GM21526 (cell line): ENCODE measurements around the gene PLEKHB1.

Experiments used
- ATAC-seq: cut with Tn5 transposase; IDR thresholded peaks from one replicate; pipeline ENCODE4 v1.9.1; 2021; ENCODE audit warnings: moderate library complexity; ENCODE audit not compliant: unreplicated experiment, low FRiP score

The PLEKHB1 gene

DNA sequence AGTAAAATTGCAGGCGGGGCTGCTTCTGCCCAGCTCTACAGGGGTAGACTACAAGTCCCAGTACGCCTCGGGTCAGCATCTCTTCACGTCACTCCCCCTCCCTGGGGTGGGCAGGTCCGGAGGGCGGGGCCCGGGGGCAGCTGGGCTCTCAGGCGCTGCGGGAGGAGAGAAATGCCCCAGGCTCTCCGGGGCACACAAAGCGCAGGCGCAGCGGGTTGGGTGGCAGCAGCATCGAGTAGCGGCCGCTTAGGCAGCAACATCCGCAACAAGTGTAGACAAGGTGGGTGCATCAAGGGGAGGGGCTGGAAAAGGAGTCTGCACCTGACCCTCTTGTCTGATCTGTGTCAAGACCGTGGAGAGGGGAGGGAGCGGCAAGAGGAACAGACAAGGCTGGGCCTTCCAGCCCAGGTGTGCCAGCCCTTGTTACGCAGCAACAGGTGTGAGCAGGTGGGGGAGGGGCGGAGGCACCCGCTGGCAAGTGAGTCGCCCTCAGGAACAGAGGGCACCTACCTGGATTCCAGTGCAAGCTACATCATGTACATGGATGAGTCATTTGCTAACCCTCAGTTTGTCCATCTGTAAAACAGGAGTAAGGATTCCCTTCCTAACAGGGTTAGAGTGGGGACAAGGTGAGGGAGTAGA is 1.2 kb downstream of the PLEKHB1 start:
- ATAC-seq: no peak

- ATAC-seq: no peak
Measured at GRCh38 chr11:73648121-73648520, 1.7 kb downstream of the PLEKHB1 start.

- ATAC-seq: no peak
Measured at GRCh38 chr11:73648571-73649046, 2.2 kb downstream of the PLEKHB1 start.

GRCh38 chr11:73649206-73649605 is 2.8 kb downstream of the PLEKHB1 start:
- no peak for ATAC-seq

- ATAC-seq: no peak
Measured at GRCh38 chr11:73650400-73650799, 4.0 kb downstream of the PLEKHB1 start.

- no peak for ATAC-seq
Measured at GRCh38 chr11:73651252-73651651, 4.9 kb downstream of the PLEKHB1 start.

- no peak for ATAC-seq
Measured at GRCh38 chr11:73651661-73652045, 5.3 kb downstream of the PLEKHB1 start.

- no peak for ATAC-seq
Measured at GRCh38 chr11:73652046-73652730, 5.8 kb downstream of the PLEKHB1 start.

DNA sequence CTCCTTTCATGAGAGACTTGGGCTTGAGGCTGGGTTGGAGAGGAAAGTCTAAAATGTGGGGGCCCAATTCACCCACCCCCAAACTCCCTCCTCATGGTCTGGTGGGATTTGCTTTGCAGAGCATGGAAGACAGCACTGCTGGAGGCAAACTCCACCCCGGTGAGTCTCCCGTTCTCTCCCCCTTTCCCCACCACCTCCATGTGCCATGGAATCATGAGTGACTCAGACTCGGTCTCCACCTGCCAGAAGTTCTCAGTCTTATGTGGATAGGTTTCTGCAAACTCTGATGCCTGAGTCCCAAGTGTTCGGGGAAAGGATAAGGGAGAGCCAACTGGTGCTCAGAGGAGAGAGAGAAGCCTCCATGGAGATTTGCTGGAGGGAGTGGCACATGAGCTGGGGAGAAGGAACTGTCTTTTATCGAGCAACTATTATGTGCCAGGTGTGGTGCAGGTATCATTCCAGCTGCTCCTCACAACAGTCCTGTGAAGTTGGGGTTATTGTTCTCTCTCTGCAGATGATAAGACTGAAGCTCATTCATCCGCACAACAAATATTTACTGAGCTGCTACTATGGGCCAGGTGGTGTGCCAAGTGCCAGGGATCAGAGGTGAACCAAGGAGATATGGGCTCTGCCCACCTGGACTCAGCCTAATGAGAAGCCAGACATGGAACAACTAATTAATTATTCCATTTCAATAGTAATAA is 6.6 kb downstream of the PLEKHB1 start:
- ATAC-seq: no peak

DNA sequence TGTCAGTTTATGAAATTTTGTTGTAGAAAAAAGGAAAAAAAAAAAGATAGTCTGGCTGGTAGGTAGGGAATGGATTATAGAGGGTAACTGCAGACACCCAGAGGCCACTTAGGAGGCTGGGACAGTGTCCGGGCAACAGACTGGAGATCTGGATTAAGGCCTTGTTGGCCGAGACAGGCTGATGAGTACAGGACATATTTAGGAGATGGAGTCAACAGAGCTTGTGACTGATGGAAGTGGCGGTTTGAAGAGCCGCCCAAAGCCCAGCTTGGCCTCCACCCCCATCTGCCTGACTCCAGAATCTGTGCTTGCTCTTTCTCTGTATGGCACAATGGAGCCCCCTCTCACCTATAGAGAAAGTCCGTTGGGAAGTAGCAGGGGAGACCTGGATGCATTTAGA is 7.6 kb downstream of the PLEKHB1 start:
- no peak for ATAC-seq

GRCh38 chr11:73654482-73655021 is 8.2 kb downstream of the PLEKHB1 start:
- ATAC-seq: no peak

DNA sequence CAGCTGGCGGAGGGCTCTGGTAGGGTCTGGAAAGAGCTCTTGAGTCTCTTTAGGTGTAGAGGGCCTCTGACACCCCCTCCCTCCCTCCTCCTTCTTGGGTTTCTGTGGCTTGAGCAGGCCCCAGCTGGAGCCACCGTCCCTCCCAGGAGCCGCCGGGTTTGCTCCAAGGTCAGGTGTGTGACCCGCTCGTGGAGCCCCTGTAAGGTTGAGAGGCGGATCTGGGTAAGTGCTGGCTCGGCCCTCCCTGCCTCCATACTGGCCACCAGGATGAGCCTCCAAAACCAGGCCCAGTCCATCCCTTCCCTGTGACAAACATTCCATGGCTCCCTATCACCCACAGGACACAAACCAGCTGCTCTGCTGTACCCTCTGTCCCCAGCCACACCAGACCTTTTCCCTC is 9.3 kb downstream of the PLEKHB1 start:
- ATAC-seq: no peak

DNA sequence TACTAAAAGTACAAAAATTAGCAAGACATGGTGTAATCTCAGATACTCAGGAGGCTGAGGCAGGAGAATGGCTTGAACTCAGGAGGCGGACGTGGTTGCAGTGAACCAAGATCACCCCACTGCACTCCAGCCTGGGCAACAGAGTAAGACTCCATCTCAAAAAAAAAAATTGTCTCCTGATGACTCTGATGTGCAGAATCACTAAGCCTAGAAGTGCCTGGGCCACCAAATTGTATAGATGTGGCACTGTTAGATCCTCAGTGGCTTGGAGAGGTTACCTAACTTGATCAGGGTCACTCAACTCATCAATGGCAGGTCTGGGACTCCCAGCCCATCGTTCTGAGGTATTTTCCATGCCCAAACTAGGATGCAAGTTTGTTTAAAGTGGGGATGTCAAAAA is 10.6 kb downstream of the PLEKHB1 start:
- ATAC-seq: no peak

- ATAC-seq: no peak
Measured at GRCh38 chr11:73659961-73660360, 13.6 kb downstream of the PLEKHB1 start.

DNA sequence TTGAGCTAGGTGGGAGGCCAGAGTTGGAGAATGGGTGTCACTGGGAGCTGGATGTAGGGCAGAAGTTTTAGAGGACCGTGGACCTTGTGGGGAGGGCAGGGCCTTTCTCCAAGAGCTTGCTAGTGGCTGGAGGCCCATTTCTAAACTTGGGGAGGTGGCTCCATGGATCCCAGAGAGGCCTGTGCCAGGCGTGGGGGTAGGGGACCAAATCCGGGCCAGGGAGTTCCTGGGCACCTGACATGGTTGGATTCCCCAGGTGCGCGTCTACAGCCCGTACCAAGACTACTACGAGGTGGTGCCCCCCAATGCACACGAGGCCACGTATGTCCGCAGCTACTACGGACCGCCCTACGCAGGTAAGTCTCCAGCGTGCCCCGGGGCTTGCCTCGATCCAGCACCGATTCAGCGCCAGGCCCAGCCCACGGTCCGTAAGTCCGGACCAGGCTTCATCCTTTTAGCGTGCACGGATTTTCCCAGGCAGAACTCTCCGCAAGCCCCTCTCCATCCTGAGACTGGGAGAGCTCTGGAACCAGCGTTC is 14.2 kb downstream of the PLEKHB1 start:
- ATAC-seq: peak; percentile 24

GRCh38 chr11:73661035-73661628 is 14.8 kb downstream of the PLEKHB1 start:
- ATAC-seq: peak; percentile 72

DNA sequence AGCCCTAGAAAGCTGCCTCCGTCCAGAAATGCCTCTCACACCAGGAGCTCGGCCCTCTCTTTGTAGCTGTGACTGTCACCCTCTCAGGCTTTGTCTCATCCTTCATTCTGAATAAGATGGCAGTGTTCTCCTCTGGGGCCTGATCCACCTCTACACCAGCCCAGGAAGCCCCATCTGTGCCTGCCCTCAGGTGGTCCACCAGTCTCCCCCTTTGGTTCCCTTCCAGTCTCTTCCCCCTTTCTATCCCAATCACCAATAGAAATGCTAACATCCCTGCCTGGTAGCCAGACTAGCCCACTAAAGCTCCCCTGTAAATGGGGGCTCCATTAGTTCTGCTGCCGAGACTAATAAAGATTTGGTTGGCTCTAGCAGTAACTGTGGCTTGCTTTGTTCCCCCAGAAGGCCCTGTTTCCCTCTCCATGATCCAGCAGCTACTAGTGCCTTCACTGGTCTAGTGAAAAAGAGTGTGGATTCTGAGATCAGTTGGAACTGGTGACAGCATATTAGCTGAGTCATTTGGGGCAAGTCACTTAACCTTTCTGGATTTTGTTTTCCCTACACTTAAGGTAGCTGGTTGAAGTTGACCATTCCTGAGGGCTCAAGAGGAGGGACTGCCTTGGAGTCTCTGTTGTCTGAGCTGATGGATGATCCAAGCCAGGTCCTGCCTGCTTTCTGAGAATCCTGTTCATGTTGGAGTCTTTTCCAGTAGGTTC is 16.2 kb downstream of the PLEKHB1 start:
- no peak for ATAC-seq

DNA sequence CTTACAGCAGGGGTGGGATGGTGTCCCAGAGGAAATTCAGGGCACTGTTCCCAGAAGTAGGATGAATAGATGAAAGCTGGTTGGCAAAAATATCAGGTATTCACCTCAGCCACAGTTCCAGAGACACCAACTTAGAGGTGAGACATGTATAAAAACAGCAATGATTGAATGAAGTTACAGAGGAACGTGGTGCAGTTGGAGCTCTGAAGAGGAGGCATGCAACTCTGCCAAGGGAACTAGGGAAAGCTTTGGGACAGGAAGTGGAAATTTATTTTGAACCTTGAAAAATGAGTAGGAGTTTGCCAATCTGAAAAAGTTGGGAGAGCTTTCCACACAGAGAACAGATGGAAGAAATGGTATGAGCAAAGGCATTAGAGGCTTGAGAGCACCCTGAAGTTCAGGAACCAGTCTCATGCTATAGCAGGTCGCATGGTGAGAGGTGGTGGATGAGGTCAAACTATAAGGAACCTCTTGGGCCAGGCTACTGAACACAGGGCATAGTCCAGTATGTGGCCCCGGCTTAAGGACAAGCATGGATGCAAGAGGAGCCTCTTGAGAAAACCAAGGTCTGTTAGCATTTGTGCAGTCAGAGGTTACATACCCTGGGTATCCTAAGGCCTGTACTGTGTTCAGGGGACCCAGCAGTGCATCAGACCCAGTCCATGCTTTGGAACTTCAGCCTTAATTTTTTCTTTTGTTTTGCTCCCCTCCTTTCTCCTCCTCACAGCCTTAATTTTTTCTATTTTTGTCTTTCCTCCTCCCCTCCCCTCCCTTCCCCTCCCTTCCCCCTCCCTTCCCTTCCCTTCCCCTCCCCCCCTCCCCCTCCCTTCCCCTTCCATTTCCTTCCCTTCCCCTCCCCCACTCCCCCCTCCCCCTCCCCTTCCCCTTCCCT is 17.5 kb downstream of the PLEKHB1 start:
- no peak for ATAC-seq

DNA sequence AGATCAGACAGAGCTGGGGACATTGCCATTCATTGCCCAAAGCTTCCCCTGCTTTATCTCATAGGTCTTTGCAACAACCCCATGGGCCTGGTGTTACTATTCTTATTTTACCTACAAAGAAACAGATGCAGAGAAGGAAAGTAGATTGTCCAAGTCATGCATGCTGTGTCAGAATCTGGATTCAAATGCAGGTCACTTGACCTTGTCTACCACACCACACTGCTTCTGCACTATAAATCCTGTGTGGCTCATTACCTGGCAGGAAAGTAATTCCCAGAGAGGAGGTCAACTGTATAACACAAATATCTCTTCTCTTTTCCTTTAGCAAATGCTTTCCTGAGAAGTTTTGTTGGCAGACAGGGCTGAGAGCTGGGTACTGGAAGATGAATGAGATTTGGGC is 18.5 kb downstream of the PLEKHB1 start:
- no peak for ATAC-seq
